GM21515 (cell line): ENCODE measurements around the gene KDM1B.

Experiments used
- ATAC-seq: cut with Tn5 transposase; IDR thresholded peaks from one replicate; pipeline ENCODE4 v1.9.1; 2021; ENCODE audit not compliant: unreplicated experiment

Gene KDM1B

GRCh38 chr6:18259675-18260447 is 104.6 kb downstream of the KDM1B start:
- no peak for ATAC-seq

GRCh38 chr6:18260448-18261106 is 105.4 kb downstream of the KDM1B start:
- peak; percentile 38 for ATAC-seq

DNA sequence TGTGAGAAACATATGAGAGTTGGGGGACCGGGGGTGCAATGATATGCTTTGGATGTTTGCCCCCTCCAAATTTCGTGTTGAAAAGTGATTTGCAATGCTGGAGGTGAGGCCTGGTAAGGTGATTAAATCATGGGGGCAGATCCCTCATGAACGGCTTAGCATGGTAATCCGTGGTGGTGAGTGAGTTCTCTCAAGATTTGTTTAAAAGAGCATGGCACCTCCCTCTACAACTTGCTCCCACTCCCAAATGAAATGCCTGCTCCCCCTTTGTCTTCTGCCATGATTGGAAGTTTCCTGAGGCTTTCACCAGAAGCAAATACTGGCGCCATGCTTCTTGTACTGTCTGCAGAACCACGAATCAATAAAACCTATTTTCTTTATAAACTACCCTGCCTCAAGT is 106.7 kb downstream of the KDM1B start:
- no peak for ATAC-seq

DNA sequence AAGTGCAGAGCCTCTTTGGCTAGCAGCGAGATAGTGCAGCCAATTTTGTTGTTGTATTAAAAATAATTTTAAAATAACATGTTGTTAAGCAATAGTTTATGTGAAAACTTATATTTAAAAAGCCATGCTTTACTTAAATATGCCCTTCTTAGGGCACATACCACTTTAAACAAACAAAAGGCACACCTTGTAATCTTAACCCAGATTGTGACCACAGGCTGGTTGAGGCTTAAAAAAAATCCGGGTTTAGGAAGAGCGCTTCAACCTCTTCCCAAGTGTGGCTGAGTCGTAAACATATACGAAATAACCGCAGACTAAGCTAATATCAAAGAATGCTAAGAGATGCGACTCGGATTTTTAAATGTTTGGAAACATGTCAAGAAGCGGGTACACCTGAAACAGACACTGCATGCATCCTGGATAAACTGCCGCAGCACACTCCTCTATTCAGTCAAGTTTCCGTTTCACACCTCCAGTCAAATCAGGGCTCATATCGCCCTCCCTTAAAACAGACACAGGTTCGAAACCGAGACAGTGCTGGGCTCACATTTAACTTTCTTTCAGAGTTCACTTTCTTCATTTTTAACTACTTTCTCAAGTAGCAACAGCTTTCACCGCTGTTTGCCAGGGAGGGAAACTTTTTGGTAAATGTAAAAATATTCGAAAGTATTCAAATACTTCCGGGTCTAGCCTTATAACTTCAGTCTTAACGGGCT is 107.6 kb downstream of the KDM1B start:
- peak; percentile 67 for ATAC-seq

DNA sequence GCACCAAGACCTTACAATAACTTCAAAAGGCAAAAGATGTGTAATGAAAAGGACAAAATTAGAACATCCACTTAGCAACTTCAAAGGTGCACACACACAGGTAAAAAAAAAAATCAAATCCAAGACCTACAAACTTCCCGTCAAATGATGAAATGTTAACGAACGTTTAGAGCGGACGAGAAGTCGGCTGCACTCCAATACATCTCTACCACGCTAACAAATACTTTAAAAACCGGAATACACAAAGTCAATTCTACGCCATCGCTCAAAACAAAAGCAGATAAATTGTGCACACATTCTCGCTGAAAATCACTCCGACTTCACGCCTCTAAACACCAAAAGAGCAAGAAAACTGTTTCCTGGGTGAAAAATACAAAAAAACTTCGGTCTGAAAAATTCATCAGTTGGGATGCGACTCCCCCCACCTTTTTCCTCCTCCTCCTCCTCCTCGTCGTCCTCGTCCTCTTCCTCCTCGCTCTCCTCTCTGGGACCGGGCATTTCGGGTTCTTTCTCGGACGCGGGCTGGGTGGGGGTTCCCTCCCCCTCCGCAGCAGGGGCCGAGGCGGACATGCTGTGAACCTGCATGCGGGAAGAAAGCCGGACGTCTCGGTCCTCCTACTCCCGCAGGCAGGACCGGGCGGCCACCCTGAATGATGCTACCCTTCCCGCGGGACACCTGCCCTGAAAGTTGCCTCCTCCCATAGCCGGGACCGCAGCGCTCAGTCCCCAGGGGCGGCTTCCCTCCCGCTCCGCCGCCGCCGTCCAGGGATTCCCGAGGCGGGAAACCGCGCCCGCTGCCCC is 108.4 kb downstream of the KDM1B start:
- peak; percentile 3 for ATAC-seq

DNA sequence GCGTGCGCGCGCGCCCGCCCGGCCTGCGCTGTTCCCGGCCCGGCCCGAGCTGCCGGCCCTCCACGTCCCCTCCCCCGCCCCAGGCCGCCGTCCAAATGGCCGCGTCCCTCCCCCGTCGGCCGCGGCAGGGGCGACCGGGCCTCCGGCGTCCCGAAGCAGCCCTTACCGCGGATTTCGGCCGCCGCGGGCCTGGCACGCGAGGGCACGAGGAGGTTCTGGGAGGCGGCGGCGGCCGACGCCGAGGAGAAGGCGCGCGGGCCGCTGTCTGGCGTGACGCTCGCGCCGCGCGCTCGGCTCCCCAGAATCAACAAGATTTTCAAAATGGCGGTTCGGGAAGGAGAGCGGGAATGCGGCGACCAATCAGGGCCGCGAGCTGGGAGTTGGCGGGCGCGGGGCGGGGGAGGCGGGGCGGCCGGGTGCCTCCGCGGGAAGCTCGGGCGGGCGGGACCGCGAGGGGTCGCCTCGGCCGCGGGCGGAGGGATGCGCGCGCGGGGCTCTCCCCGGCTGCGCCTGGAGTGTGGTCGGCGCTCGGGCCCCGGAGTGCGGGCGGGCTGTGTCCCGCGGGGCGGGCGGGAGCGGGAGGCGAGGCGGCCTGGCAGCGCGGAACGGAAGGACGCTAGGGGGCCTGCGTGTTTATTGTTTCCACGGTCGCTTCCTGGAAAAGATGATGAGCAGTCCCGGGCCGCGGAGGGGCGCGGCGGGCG is 109.1 kb downstream of the KDM1B start, which contains the start of gene DEK:
DEK (minus strand) TSS at position 312 of the 704 bp plus-strand sequence. CDS start 543 bp downstream, outside the sequence.
- peak; percentile 32 for ATAC-seq

GRCh38 chr6:18264923-18265377 is 109.7 kb downstream of the KDM1B start:
- peak; percentile 1 for ATAC-seq

GRCh38 chr6:18265787-18266522 is 110.7 kb downstream of the KDM1B start:
- no peak for ATAC-seq

GRCh38 chr6:18266523-18266912 is 111.3 kb downstream of the KDM1B start:
- no peak for ATAC-seq

DNA sequence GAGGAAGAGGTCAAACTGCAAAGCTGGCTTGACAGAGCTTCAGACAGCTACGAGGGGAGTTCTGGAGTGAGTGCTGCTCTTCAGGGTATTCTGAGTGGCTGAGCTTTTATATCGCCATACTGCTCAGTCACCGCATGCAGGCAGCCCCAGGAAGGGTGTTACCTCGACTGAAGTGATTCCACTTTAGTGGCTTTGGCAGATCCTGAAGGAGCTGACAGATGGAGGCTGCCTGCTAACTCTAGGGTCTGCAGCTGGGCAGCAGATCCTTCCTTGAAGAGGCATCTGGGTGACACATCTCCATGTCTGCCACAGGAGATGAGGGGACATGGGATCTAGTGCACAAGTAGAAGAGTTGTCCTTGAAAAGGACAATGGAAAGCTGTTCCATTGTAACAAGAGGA is 112.8 kb downstream of the KDM1B start:
- no peak for ATAC-seq

- ATAC-seq = no peak
These were observed 114.0 kb downstream of the KDM1B start for GRCh38 chr6:18269253-18269652.

- no peak for ATAC-seq
These were observed 114.5 kb downstream of the KDM1B start for GRCh38 chr6:18269717-18270116.

- no peak for ATAC-seq
These were observed 115.0 kb downstream of the KDM1B start for GRCh38 chr6:18270216-18270615.
